Measurements from ENCODE around the gene BRIP1.

DNA sequence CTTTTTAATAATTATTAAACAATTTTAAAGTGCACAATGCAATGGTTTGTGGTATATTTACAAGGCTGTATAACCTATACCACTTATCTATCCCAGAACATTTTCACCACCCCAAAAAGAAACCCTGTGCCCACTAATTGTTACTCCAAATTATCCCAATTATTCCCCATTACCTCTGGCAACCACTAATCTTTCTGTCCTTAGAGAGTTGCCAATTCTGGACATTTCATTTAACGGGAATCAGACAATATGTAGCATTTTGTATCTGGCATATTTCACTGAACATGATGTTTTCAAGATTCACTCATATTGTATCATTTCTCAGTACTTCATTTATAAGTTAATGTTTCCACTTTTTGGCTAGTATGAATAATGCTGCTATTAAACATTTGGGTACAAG is 169.2 kb downstream of the BRIP1 start:
- TF ChIP-seq POLR2A (IDR thresholded peaks at IDR 0.05) = no peak
- TF ChIP-seq CTCF (IDR thresholded peaks at IDR 0.05) = no peak
- no peak for TF ChIP-seq POLR2AphosphoS5 (IDR thresholded peaks at IDR 0.05)

Data from stomach (tissue), 4 donors.